D341Med (cell line): Measurements from ENCODE around the gene RAD51B.

Experiments
- DNase-seq: peaks from one replicate; pipeline ENCODE4 v3.0.0; 2012; ENCODE audit warnings: low spot score

The RAD51B gene

DNA sequence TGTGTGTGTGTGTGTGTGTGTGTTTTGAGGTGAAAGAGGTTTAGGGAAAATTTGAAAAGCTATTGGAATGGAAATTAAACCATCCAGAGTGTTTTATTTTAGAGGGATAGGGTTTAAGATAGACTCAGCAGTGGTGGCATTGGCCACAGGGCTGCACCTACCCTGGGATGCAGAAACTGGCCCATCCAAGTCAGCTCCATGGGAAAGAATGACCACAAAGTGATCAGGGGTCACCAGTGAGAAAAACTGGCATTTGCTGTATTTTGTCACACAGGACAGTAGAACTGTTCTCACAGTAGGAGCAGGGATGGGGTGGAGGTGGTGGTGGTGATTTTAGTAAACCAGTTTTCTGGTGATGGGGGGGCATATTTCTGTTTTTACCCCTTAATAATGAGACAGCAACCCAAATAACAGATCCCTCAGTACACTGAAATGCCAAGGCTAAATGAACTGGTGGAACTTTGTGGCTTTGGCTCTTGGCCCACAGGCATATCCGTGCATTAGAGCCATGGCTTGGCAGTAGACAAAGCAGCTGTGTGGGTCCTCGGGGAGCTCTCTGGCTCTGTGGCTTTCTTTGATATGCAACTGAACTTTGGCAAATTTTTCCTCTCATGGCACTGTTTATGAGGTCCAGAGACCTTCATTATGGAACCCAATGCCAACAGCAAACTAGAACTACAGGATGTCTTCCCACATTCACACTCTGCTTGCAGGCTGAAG, 625.0 kb downstream of the RAD51B start:
- no peak for DNase-seq

DNA sequence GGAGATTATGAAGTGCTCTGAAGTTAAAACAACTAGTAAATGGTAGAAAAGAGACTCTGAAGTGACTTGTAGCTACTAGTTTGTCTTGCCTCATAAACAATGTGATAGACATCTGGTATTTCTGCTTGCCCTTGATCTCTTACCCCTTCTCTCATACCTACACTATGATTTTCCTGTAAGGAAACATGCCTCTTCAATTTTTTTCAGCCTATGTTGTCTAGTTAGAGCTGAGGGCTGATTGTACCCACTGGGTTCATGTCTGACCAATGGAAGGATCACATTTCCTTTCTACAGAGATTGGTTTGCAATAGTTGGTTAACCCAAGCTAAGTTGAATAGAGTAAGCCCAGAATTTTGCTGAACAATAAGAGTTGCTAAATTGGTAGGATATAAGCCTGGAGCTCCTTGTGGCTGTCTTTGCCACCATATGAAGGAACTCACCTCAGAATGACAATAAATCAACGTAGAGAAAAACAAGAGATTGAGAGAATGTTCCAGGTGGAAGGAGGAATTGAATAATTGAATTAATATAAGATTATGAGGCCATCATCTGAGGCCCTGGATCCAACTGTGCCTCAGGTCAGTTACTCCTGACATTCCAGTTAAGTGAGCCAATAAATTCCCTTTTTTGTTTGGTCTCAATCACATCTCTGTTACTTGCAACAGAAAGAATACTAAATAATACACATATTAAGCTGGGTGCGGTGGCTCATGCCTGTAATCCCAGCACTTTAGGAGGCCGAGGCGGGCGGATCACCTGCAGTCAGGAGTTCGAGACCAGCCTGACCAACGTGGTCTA, 626.9 kb downstream of the RAD51B start:
- no peak for DNase-seq

DNA sequence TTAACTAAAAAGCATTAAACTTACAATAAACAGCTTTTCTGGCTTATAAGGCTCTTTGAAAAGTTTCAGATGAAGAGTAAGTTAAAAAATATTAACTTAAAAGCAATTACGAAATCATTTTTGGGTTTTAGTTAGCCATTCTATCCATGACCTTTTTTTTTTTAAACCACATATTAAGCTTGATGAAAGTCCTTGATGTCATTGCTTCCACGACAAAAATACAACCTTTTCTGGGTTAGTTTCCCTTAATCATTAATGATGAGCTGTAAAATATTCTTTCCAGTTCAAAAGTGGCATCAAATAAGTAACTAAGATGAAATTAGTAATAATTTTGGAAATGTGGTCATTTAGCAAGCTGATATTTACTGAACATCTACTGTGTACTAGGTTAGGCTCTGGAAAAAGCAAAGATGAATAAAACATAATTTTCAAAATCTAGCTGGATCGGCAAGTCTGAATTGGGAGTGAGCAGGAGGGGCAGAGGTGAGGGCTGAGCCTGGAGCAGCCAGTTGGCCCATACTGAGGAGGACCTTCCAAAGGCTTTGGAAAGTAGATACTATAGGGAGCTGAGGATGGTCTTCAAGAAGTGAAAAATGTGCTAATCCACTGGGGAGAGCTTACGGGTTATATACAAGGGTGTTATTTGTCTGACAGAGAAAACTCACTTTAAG, 628.1 kb downstream of the RAD51B start:
- DNase-seq, result no peak

DNA sequence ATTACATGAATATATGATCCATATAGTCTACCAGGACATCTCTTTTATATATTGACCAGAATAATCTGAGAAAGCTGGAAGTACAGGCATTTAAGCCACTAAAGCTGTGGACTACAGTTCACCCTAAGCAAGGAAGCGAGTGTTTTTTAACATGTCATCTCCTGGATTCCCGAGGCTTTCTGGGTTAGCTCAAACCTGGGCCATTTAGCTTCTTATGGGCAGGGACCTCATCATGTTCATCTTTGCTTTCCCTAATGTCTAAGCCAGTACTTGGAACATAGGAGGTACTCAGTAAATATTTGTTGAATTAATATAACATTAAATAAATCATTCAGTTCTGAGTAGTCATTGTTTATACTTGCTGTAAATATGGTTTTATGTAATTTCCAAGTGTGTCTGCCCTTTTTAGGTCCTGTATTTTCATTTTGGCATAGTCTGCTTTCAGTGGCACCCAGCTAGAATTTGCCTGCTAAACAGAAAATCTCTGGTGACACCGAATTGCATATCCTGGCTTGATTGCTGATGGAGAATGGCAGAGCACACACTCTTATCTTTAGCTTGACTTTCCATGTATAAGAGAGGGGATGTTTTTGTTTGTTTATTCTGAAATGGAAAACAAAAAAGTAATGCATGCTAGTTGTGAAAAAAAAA, 628.8 kb downstream of the RAD51B start:
- no peak for DNase-seq

DNA sequence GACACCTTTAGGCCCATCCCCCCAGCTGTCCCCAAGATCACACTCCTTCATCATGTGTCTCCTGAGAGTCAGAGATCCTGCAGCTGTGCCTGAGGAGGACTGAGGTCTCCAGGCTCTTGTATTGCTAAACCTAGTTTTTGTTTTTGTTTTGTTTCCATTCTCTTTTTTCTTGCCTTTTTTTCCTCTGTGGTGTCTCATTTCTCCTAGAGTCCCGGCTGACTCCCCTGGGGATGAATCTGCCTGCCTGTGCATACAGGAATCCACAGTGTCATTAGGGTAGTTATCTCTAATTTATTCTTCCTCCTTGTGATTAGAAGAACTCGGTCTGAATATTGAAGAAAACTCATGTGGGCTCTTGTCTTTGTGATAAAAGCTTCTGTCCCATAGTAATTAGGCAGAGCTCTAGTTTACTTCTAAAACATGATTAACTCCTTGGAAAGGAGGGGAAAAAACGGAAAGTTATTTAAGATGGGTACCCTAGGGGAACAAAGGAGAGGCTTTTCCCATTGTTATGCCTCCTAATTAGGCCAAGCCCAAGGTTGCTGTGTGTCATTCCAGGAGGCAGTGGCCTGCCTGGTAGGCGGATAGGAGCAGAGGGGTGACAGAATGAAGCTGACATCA, 630.1 kb downstream of the RAD51B start:
- DNase-seq, result no peak

DNA sequence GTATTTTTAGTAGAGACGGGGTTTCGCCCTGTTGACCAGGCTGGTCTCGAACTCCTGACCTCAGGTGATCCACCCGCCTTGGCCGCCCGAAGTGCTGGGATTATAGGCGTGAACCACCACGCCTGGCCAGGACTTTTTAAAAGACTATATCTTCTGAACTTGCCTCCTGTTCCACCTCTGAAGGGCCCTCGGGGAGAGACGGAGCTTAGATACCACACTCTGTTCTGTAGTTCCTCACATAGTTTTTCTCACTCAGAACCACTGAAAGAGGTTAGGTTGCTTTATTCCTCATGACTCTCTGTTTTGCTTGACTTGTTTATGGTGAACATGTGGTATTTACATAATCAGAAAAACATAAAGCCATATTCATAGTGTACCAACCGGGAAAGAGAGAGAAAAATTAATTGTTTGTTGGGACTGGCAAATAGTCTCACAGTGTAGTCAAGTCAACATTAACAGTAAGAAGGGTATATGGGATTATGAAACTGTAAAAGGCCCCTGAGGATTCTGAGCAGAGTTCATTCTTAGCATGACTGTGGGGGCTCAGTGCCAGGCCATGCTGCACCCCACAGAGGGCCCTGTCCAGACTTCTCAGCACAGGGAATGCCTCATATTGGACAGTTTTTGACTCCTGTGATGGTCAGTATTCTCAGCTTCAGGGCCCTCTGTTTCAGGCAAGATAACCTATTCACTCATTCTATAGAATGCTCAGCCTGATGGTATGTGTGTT, 631.0 kb downstream of the RAD51B start:
- DNase-seq, result no peak

DNA sequence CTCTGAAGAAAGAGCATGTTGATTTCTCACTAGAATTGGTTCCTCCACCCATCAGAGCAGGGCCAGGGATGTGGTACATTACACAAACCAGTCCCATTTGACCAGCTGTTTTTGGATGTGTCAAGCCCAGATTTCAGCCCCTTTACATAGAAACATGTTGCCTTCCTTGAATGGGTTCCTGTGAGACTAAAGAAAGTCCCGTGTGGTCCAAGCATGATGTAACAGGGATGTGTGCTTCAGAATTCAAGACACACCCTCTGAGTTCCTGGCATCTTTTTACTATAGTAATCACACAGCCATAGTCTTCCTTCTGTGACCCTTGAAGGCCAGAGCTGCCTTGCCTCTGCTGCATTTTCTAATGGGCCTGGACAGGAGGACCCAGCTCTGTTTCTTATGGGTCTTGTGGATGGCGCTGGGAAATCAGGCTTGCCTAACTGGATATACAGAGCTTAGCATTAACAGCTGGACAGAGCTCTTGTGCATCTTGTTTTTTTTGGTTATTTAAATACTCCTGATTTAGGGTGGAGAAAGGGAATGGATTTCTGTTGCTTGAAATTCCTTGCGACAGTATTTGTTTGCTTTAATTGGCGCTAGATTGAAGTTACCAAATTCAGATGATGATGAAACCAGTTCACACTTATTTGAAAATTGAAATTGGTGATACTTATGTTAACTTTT, 632.3 kb downstream of the RAD51B start:
- no peak for DNase-seq

DNA sequence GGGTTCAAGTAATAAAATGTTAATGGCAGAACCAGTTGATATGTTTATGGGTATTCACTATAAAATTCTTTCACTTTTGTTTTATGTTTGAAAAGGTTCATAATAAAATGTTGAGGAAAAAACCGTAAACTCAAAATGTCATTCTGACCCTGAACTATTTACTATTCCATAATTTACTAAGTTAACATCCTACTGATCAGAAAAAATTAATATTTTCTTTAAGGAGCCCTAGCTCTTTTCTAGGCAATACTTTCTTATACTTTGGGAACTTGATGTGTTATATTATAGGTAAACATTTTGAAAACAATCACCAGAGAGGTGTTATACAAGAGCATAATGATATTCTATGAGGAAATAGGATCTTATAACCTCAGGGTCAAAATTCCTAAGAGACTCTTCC, 638.7 kb downstream of the RAD51B start:
- DNase-seq, result no peak

DNA sequence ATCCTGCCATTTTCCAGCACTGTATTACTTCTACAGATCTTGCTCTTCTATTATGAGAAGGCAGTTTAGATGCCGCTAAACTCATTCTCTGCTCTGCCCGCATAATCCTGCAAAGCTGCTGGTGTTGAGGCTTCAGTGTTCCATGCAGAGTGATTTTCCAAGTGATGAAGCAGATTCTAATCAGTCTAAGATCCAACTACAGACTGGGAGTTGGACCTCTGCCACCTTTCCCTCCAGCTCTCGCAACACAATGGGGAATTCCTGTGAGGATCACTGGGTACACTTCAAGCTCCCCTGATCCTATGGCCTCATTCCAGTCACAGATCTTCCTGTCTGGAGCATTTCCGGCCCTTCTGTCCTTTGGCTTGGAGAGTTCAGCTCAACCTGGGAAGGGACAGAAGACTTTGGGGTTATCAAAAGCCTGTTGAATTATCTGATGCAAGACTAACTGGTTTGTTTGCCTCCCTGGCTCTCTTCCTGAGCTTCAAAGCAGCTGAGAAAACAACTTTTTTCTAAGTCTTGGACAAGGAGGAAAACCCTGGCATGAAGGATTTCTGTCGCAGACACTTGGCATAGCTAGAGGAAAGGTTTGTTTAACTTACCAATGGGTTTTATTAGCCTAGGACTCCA, 639.4 kb downstream of the RAD51B start:
- DNase-seq, result peak; percentile 50

DNA sequence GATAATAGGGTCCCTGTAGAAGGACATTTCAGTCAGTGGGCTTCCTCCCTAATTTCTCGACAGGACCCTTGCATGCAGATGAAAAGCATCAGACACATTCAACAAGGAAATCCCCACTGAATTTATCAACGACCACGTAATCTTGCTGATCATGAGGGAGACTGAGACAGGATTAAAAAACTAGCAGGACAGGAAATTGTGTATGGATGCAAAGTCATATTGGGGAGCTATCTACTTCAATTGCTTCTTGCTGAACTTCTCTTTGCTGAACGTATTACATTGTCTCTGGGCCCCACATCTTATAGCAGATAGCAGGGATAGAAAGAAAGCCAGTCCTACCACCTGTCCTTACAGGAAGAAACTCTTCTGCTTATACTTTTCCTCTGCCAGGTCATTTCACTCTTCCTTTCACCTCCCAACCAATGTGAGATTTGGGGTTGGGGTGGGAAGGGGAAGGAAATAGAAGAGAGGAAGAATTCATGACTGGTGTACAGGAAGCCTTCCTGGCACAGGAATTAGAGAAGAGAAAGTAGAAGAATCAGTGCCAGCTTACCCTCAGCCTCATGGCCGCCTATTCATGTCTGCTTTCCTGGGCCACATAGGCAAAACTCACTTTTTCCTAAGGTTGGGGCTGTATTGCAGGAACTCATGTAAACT, 640.0 kb downstream of the RAD51B start:
- DNase-seq, result no peak

DNA sequence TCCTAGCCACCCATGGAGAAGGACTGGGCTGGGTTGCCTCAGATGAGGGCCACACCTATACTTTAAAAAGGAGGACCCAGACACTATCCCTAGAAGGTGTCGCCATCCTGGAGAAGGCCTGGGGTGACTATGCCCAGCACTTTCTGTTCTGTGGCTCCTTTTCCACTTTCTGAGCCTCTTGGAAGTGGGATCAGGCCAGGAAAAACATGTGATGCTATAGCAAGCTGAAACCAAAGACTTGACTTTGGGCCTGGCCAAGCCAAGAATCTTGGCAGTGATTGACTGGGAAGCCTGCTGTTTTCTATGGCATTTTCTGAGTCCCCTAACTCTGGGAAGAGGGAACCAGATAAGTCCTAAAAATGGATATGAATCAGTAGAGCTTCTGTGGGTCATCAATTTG, 641.0 kb downstream of the RAD51B start:
- DNase-seq, result no peak

DNA sequence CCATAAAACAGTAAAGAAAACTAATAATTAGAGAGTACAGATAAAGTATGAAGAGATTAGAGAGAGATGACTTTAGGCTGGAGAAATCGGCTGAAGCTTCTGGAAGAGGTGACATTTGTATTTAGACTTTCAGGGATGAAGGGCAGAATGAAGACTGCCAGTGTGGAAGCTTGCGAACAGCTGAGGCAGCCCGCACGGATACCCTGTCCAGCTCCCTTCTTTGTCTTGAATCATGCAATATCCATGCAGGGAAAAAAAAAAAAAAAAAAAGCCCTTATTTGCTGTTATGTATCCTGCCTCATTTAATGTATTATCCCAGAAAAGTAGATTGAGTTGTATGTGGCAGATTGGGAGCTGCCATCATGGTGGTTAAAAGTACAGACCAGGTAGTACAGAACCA, 641.5 kb downstream of the RAD51B start:
- no peak for DNase-seq

DNA sequence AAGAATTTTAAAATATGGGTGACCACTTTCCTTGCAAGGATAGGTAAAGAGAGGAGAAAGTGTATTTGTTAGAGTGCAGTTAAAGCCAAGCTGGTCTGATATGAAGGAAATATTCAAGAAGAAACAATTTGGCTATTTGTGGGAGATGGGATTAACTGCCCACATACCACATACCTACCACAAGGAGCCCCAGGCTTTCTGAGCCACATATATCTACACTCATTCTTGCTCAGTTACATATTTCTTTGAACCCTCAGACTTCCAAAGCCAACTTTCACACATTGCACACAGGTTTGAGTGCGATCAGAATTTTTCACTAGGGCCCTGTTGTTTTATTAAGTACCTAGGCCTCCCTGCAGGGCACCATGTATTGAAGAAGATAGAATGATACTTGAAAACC, 643.1 kb downstream of the RAD51B start:
- no peak for DNase-seq

DNA sequence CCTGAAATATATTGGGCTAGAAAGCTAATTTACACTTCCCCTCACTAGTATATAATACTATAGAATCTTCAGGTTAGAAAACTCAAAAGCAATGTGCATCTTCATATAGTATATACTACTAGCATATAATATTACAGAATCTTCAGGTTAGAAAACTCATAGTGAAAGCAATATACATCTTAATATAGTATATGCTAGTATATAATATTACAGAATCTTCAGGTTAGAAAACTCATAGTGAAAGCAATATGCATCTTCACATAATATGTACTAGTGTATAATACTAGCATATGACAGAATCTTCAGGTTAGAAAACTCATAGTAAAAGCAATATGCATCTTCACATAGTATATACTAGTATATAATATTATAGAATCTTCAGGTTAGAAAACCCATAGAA, 643.7 kb downstream of the RAD51B start:
- DNase-seq, result no peak

DNA sequence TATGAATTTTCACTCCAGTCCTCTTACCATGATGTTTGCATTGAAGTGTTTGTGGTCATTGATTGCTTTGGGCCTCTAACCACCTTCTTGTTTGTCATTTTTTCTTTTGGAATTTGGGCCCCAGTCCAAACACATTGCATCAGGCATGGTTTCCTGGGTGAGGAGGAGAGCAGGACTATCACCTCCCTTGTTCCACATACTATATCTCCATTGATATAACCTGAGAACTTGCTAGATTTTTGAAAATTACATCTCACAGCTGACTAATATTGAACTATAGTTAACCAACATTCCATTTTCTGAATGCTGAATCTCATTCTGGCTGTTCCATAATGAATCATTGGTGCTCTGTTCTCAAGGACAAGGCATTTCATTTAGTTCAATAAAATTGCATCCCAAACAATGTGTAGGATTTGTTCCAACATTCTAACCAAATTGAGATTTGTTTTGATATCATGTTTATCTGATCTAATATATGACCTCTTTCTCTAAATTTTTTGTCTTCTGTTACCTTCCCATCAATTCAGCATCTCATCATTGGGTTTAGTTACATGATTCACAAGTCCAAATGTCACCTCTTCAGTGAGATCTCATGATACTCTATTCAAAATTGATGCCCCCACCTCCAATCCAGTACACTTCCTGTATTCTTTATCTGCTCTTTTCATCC, 644.3 kb downstream of the RAD51B start:
- DNase-seq, result no peak

DNA sequence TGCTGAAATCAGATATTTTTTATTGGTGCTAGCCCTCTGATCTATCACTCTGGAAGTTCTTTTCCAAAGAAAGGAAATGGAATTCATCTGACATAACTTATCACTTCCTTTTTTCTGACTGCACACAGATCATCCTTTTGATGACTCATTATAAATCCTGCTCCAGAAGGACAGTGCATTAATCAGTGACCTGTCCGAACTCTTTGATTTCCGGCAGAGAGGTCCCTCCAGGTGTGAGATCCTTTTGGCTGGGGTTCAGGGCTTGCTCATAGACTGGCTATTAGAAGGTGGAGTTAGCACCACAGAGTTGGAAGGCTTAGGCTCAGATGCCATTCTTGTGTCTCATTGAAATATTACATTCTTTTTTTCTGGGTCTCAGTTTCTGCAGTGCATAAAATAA, 645.1 kb downstream of the RAD51B start:
- DNase-seq, result no peak

DNA sequence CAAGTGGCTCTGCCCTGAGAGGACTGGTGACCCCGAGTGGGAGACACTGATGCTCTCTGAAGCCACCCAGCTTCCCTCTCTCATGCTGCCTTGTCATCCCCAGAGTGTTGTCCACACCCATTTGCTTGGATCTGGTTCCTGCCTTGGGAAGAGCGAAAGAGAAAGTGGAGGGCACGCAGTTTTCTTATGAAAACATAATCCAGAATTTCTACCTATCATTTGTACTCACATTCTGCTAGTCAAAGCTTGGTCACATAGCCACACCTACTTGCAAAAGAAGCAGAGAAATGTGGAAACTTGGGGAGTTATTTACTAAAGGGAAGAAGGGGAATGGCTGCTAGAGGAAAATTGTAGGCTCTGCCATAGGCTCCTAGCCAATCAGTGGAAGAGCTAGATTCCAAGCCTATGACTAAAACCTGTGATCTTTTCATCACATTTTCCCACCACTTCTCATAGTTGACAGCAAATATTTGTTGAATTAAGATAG, 647.0 kb downstream of the RAD51B start:
- DNase-seq, result no peak

DNA sequence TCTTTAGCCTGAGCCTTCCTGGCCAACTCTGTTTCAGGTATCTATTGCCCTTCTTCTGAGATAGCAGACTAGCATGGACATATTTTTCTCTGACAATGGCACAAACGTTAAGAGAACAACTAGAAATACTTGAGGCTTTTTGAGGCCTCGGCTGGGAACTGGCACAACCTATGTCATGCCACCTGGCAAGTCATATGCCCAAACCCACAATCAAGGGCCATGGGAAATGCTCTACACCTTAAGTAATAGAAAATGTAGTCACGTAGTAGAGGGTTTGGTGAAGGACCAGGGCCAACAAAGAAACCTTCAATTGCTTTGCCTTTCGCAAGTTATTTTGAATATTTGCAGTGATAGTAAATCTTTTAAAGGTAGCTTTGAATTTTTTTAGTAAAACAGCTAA, 647.8 kb downstream of the RAD51B start:
- no peak for DNase-seq
